Liver (tissue), 9 donors: ENCODE results near the gene PIGO. TPM values are rescaled to one million over a fixed set of nuclear protein-coding genes. Genes with fewer than 3 reads are reported as not detected.

Source experiments
- DNase-seq: peaks from one replicate; pipeline ENCODE4 v3.0.0-alpha.2; 2017; ENCODE audit warnings: low spot score
- H3K27ac ChIP-seq, 2 donors: one replicate each; pipeline ENCODE4 v1.7.0; 2013; ENCODE audit warnings: inconsistent platforms in 2 of 2, low read length in 2 of 2, control low read depth in 1 of 2, low read depth in 1 of 2, mild to moderate bottlenecking in 1 of 2
- H3K27me3 ChIP-seq, 4 donors: one replicate each; pipeline versions ENCODE4 v1.6.1 to v1.7.0; 2013; ENCODE audit warnings: low read length in 3 of 4, inconsistent platforms in 1 of 4, mild to moderate bottlenecking in 1 of 4, moderate library complexity in 1 of 4; ENCODE audit not compliant: control insufficient read depth in 4 of 4, insufficient read depth in 4 of 4
- H3K36me3 ChIP-seq, 4 donors: one replicate each; pipeline versions ENCODE4 v1.6.1 to v1.7.0; 2013; ENCODE audit warnings: low read length in 3 of 4, mild to moderate bottlenecking in 3 of 4, low read depth in 1 of 4, moderate library complexity in 1 of 4; ENCODE audit not compliant: control insufficient read depth in 4 of 4, insufficient read depth in 3 of 4
- H3K4me1 ChIP-seq, 4 donors: one replicate each; pipeline versions ENCODE4 v1.6.1 to v1.7.0; 2013; ENCODE audit warnings: low read length in 3 of 4, mild to moderate bottlenecking in 3 of 4, moderate library complexity in 1 of 4; ENCODE audit not compliant: control insufficient read depth in 4 of 4, insufficient read depth in 4 of 4
- H3K4me3 ChIP-seq, 3 donors: one replicate each; pipeline versions ENCODE4 v1.6.1 to v1.7.0; 2013; ENCODE audit warnings: low read length in 3 of 3, control low read depth in 1 of 3, low read depth in 1 of 3, mild to moderate bottlenecking in 1 of 3
- H3K9ac ChIP-seq, 2 donors: one replicate each; pipeline ENCODE4 v1.7.0; 2013; ENCODE audit warnings: low read length in 2 of 2, mild to moderate bottlenecking in 2 of 2, moderate library complexity in 2 of 2, control low read depth in 1 of 2, low read depth in 1 of 2
- H3K9me3 ChIP-seq, 4 donors: one replicate each; pipeline versions ENCODE4 v1.6.1 to v1.7.0; 2013; ENCODE audit warnings: low read length in 3 of 4; ENCODE audit not compliant: control insufficient read depth in 4 of 4
- EGR1 ChIP-seq, 2 donors: IDR thresholded peaks; 2 replicates each; pipeline ENCODE4 v1.6.1; 2016 to 2018; ENCODE audit warnings: antibody characterized with exemption in 2 of 2, low read depth in 2 of 2
- GABPA ChIP-seq, 2 donors: IDR thresholded peaks in 1 of 2; conservative IDR thresholded peaks in 1 of 2; 2 replicates each; pipeline ENCODE4 v1.6.1; 2016; ENCODE audit warnings: antibody characterized with exemption in 2 of 2, mild to moderate bottlenecking in 1 of 2, moderate library complexity in 1 of 2
- HNF4A ChIP-seq, 2 donors: conservative IDR thresholded peaks; 2 replicates each; pipeline ENCODE4 v1.6.1; 2016; ENCODE audit warnings: antibody characterized with exemption in 2 of 2, mild to moderate bottlenecking in 2 of 2
- HNF4G ChIP-seq: IDR thresholded peaks from 2 replicates; pipeline ENCODE4 v1.6.1; 2016; ENCODE audit warnings: antibody characterized with exemption
- JUND ChIP-seq, 2 donors: IDR thresholded peaks; 2 replicates each; pipeline ENCODE4 v1.6.1; 2016; ENCODE audit warnings: antibody characterized with exemption in 2 of 2
- NR2F2 ChIP-seq: IDR thresholded peaks from 2 replicates; pipeline ENCODE4 v1.6.1; 2016; ENCODE audit warnings: antibody characterized with exemption
- RAD21 ChIP-seq, 2 donors: IDR thresholded peaks; 2 replicates each; pipeline ENCODE4 v1.6.1; 2016; ENCODE audit warnings: antibody characterized with exemption in 2 of 2, mild to moderate bottlenecking in 2 of 2
- RXRA ChIP-seq, 2 donors: IDR thresholded peaks; 2 replicates each; pipeline ENCODE4 v1.6.1; 2017 to 2018; ENCODE audit warnings: antibody characterized with exemption in 2 of 2, mild to moderate bottlenecking in 1 of 2
- SP1 ChIP-seq: IDR thresholded peaks from 2 replicates; pipeline ENCODE4 v1.6.1; 2018; ENCODE audit warnings: antibody characterized with exemption, mild to moderate bottlenecking
- TAF1 ChIP-seq: conservative IDR thresholded peaks from 2 replicates; pipeline ENCODE4 v1.6.1; 2016; ENCODE audit warnings: antibody characterized with exemption, mild to moderate bottlenecking
- WGBS: extraction: QIAGEN DNeasy Blood & Tissue Kit; methylation state at CpG from one replicate; pipeline ENCODE4 v1.1.7; 2013; 5-methylcytosine and 5-hydroxymethylcytosine counted together
- polyA plus RNA-seq, 2 donors: library from polyadenylated mRNA; stranded (reverse) in 1 of 2; unstranded in 1 of 2; fragments of 200-250 nt in 1 of 2; fragments of >200 nt in 1 of 2; fragmentation: Nextera tagmentation in 1 of 2; extraction: Ambion mirVana in 1 of 2; gene quantifications; one replicate each; pipeline versions ENCODE4 v1.2.1 to v1.2.3, GENCODE V29; 2013 to 2015
- total RNA-seq, 2 donors: library from RNA; depleted of rRNA; stranded (reverse); fragments of >200 nt; gene quantifications; one replicate each; pipeline ENCODE4 v1.2.3, GENCODE V29; 2014
- TF ChIP-seq, protein P1 (sequence below): IDR thresholded peaks from 2 replicates; pipeline ENCODE4 v1.6.1; 2016; ENCODE audit warnings: antibody characterized with exemption
- TF ChIP-seq, protein P2 (sequence below): IDR thresholded peaks from 2 replicates; pipeline ENCODE4 v1.6.1; 2016; ENCODE audit warnings: antibody characterized with exemption
- TF ChIP-seq, protein P3 (sequence below): fragments of 150-350 bp; IDR thresholded peaks from 2 replicates; pipeline ENCODE4 v1.5.1; 2017; ENCODE audit warnings: improper control_type of control experiment, low read depth, low read length; ENCODE audit not compliant: missing input control
- TF ChIP-seq, protein P4 (sequence below): IDR thresholded peaks from 2 replicates; pipeline ENCODE4 v1.6.1; 2016; ENCODE audit warnings: antibody characterized with exemption, mild to moderate bottlenecking
- donor health status: healthy.
- donor health status: healthy.
- donor health status: healthy.
- donor health status: healthy.
- donor health status: healthy.

The PIGO gene
- total and polyA plus RNA-seq, 4 donors = 10.5 to 16.0 (median 15.5) TPM

DNA sequence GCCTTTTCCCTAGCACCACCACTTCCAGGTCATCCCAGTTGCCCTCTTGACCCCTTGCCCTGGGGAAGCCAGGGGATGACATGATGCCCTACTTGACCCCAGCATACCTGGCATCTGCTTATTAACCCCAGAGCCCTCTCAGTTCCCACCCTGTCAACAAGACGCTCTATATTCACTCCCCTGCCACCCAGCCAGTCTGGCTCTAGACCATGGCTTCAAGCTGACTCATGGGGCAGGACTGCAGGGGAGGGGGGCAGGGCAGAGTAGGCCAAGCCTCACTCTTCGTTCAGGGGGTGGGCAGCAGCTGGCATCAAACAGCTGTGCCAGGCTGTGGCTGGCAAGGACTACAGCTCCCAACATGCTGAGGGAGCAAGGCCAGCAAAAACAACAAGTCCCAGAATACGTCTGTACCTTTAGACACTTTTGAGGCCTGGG lies 14.0 kb upstream of the PIGO start:
- Histone ChIP-seq H3K4me1 (peaks cover 19 to 53% (median 40%) of the 10 kb centered on the region in 4 donors), H3K9me3 (no peaks in the 10 kb centered on the region), H3K27me3 (no peaks in the 10 kb centered on the region), H3K4me3 (peak overlapping the region in 1 of 3 donors; percentile 80), H3K9ac (peak overlapping the region; percentile 62 to 81), H3K27ac (no peak overlapping the region), H3K36me3 (peaks cover 6 to 28% (median 13%) of the 10 kb centered on the region in 4 donors)
- WGBS = 41% methylated on average over 3 of the region's 3 CpGs
- peak; percentile 70 for DNase-seq
- peak; percentile 30 for TF ChIP-seq NR2F2
- TF ChIP-seq RXRA (IDR thresholded peaks at IDR 0.05) = peak in 1 of 2 donors; percentile 51
- TF ChIP-seq RAD21 (IDR thresholded peaks at IDR 0.05) = no peak
- TF ChIP-seq, protein P1, sequence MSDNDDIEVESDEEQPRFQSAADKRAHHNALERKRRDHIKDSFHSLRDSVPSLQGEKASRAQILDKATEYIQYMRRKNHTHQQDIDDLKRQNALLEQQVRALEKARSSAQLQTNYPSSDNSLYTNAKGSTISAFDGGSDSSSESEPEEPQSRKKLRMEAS = no peak
- no peak for TF ChIP-seq EGR1 (IDR thresholded peaks at IDR 0.05; ENCODE audit: low read depth in 2 of 2)

DNA sequence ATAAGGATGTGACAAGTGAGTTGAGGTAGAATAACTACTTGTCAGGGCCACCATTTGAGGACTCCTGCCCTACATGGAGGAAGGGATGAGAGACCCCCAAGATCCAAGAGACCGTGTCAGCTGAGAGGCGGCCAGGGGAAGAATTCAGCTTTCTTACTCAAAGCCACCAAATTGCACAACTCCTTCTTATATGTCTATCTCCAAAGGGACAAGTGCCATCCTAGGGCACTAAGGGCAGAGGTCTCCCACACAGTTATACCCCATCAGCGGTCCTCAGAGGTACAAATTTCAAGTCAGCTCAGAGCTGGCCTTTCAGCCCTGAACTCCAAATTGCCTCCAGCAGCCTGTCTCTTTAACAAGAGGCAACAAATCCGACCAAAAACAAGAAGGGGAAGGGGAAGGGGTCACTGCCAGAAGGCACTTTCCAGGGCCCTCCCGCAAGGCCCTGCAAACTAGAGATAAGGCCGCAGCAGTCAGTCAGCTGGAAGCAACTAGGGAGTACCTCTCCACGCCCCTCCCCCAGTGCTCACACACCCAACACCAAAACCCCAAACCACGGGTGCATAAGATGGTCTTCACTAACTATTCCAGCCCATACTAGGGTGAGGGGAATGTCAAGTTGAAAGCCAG lies 12.7 kb upstream of the PIGO start:
- TF ChIP-seq EGR1 (IDR thresholded peaks at IDR 0.05; ENCODE audit: low read depth in 2 of 2) = no peak
- no peak for TF ChIP-seq HNF4A (conservative IDR thresholded peaks at IDR 0.05)
- no peak for TF ChIP-seq GABPA (IDR thresholded peaks at IDR 0.05 in 1 of 2, conservative IDR thresholded peaks at IDR 0.05 in 1 of 2)
- no peak for TF ChIP-seq JUND (IDR thresholded peaks at IDR 0.05)
- no peak for TF ChIP-seq SP1
- no peak for TF ChIP-seq NR2F2
- TF ChIP-seq HNF4G = no peak
- TF ChIP-seq, protein P2, sequence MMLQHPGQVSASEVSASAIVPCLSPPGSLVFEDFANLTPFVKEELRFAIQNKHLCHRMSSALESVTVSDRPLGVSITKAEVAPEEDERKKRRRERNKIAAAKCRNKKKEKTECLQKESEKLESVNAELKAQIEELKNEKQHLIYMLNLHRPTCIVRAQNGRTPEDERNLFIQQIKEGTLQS = no peak
- no peak overlapping the region for H3K9ac ChIP-seq
- no peaks in the 10 kb centered on the region for H3K27me3 ChIP-seq
- H3K27ac ChIP-seq = no peak overlapping the region
- H3K9me3 ChIP-seq = no peaks in the 10 kb centered on the region
- H3K36me3 ChIP-seq = peaks cover 6 to 36% (median 13%) of the 10 kb centered on the region in 4 donors
- no peak overlapping the region for H3K4me3 ChIP-seq
- 65% methylated on average over 8 of the region's 8 CpGs for WGBS
- peaks cover 15 to 40% (median 31%) of the 10 kb centered on the region in 4 donors for H3K4me1 ChIP-seq
- peak; percentile 86 for DNase-seq

DNA sequence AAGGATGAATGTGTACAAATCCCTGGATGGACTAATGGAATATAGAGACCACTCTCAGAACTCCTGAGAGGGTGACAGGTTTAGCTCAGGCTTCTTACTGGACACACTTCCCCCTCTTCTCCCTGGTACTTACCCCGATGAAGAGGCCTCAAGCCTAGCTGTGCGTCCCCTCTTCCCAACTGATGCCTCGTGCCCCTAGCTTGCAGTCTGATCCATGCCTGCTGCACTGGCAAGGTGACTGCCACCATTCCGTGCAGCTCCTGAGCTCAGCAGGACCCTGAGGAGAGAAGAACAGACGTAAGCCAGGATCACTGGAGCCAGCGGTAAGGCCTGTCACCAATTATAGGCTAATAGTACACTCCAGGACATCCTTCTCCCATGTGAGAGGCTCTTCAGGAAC lies 12.1 kb upstream of the PIGO start:
- peaks cover 6 to 36% (median 13%) of the 10 kb centered on the region in 4 donors for H3K36me3 ChIP-seq
- TF ChIP-seq EGR1 (IDR thresholded peaks at IDR 0.05; ENCODE audit: low read depth in 2 of 2) (no peak), NR2F2 (no peak), TAF1 (no peak), RAD21 (IDR thresholded peaks at IDR 0.05) (no peak)
- TF ChIP-seq, protein P3, sequence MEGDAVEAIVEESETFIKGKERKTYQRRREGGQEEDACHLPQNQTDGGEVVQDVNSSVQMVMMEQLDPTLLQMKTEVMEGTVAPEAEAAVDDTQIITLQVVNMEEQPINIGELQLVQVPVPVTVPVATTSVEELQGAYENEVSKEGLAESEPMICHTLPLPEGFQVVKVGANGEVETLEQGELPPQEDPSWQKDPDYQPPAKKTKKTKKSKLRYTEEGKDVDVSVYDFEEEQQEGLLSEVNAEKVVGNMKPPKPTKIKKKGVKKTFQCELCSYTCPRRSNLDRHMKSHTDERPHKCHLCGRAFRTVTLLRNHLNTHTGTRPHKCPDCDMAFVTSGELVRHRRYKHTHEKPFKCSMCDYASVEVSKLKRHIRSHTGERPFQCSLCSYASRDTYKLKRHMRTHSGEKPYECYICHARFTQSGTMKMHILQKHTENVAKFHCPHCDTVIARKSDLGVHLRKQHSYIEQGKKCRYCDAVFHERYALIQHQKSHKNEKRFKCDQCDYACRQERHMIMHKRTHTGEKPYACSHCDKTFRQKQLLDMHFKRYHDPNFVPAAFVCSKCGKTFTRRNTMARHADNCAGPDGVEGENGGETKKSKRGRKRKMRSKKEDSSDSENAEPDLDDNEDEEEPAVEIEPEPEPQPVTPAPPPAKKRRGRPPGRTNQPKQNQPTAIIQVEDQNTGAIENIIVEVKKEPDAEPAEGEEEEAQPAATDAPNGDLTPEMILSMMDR = no peak
- TF ChIP-seq, protein P4, sequence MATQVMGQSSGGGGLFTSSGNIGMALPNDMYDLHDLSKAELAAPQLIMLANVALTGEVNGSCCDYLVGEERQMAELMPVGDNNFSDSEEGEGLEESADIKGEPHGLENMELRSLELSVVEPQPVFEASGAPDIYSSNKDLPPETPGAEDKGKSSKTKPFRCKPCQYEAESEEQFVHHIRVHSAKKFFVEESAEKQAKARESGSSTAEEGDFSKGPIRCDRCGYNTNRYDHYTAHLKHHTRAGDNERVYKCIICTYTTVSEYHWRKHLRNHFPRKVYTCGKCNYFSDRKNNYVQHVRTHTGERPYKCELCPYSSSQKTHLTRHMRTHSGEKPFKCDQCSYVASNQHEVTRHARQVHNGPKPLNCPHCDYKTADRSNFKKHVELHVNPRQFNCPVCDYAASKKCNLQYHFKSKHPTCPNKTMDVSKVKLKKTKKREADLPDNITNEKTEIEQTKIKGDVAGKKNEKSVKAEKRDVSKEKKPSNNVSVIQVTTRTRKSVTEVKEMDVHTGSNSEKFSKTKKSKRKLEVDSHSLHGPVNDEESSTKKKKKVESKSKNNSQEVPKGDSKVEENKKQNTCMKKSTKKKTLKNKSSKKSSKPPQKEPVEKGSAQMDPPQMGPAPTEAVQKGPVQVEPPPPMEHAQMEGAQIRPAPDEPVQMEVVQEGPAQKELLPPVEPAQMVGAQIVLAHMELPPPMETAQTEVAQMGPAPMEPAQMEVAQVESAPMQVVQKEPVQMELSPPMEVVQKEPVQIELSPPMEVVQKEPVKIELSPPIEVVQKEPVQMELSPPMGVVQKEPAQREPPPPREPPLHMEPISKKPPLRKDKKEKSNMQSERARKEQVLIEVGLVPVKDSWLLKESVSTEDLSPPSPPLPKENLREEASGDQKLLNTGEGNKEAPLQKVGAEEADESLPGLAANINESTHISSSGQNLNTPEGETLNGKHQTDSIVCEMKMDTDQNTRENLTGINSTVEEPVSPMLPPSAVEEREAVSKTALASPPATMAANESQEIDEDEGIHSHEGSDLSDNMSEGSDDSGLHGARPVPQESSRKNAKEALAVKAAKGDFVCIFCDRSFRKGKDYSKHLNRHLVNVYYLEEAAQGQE = no peak
- TF ChIP-seq, protein P2 = no peak
- DNase-seq = no peak

More for the DNA sequence above, 12.1 kb upstream of the PIGO start:
- Histone ChIP-seq H3K4me1 (peaks cover 15 to 40% (median 30%) of the 10 kb centered on the region in 4 donors), H3K9me3 (no peaks in the 10 kb centered on the region), H3K4me3 (no peak overlapping the region), H3K9ac (no peak overlapping the region), H3K27ac (no peak overlapping the region), H3K27me3 (no peaks in the 10 kb centered on the region)
- 92% methylated on average over 6 of the region's 6 CpGs for WGBS
